ENCODE results near the gene GRPEL1. TPM values are rescaled to one million over a fixed set of nuclear protein-coding genes. Genes with fewer than 3 reads are reported as not detected.

The GRPEL1 gene
- polyA plus RNA-seq, 3 donors: 44.1 to 49.6 (median 45.4) TPM

DNA sequence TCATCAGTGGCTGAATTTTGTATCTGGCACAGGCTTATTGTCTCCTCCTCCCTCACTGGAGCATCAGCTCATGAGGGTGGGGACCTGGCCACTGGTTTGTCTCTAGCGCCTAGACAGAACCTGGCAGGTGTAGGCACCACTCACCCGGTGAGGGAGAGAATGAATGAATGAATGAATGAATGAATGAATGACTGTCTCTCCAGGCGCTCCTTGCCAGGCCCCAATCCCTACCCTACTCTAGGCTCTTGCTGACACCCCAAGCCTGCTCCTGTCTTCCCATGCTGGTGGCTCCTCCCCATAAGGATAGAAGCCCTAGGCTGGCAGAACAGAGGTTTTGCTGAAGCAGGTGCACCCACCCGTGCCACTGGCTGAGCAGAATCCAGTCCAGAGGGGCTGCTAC lies 41.3 kb upstream of the GRPEL1 start:
- intact Hi-C loops (cut with micrococcal nuclease): loop anchor here in 1 of 2 donors (10.0 kb wide), 1 partner anchor 534 kb away; the partner anchor contains the start of gene MAN2B2
- H3K9ac ChIP-seq (ENCODE audit: insufficient read depth, low read length, poor library complexity, severe bottlenecking): no peak overlapping the region
- peaks cover 0 to 16% (median 10%) of the 10 kb centered on the region in 7 donors for H3K9me3 Mint-ChIP-seq

DNA sequence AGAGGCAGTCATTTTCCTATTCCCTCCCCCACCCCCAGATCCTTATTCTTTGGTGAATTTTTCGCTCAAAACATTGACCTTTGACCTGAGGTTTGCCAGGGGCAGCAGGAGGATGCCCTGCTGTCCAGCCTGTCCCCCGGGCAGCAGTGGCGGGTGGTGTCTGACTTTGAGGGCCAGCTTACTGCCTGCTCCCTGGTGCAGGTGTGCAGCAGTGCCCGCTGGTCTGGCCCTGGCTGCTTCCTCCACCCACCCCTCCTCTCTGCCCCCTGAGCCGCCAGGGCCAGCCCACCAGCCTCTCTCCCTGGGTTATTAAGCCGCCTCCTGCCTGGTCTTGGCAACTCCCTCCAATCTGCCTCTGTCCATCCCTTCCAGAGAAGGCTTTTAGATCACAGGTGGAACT lies 40.8 kb upstream of the GRPEL1 start:
- 88% methylated on average over 6 of the region's 6 CpGs for WGBS (ENCODE audit: insufficient coverage)
- TF ChIP-seq, protein P1, sequence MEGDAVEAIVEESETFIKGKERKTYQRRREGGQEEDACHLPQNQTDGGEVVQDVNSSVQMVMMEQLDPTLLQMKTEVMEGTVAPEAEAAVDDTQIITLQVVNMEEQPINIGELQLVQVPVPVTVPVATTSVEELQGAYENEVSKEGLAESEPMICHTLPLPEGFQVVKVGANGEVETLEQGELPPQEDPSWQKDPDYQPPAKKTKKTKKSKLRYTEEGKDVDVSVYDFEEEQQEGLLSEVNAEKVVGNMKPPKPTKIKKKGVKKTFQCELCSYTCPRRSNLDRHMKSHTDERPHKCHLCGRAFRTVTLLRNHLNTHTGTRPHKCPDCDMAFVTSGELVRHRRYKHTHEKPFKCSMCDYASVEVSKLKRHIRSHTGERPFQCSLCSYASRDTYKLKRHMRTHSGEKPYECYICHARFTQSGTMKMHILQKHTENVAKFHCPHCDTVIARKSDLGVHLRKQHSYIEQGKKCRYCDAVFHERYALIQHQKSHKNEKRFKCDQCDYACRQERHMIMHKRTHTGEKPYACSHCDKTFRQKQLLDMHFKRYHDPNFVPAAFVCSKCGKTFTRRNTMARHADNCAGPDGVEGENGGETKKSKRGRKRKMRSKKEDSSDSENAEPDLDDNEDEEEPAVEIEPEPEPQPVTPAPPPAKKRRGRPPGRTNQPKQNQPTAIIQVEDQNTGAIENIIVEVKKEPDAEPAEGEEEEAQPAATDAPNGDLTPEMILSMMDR (IDR thresholded peaks at IDR 0.05): no peak
- Histone ChIP-seq H3K9me3 (replicated peaks in 1 of 2; ENCODE audit: control insufficient read depth in 1 of 2, insufficient read depth in 1 of 2, low read length in 2 of 2) (peaks cover 2 to 3% of the 10 kb centered on the region in 2 donors), H3K4me1 (ENCODE audit: control insufficient read depth in 1 of 2, insufficient read depth in 2 of 2, low read length in 2 of 2) (peaks cover 4 to 5% of the 10 kb centered on the region in 2 donors), H3K4me3 (replicated peaks in 1 of 3; ENCODE audit: low read depth in 2 of 3, low read length in 3 of 3) (no peak overlapping the region), H4K20me1 (ENCODE audit: insufficient read depth, low read length) (no peaks in the 10 kb centered on the region), H3K9ac (ENCODE audit: insufficient read depth, low read length, poor library complexity, severe bottlenecking) (no peak overlapping the region), H3K36me3 (replicated peaks in 1 of 2; ENCODE audit: control insufficient read depth in 1 of 2, insufficient read depth in 2 of 2, low read length in 2 of 2) (no peaks in the 10 kb centered on the region), H2AFZ (ENCODE audit: insufficient read depth, low read depth, low read length, poor library complexity, severe bottlenecking) (no peak overlapping the region), H3K27me3 (ENCODE audit: control insufficient read depth in 2 of 2, insufficient read depth in 2 of 2, low read length in 2 of 2) (peaks cover 0 to 17% of the 10 kb centered on the region in 2 donors), H3K27ac (ENCODE audit: low read depth in 1 of 2, low read length in 2 of 2) (no peak overlapping the region), H3K4me2 (replicated peaks; ENCODE audit: extremely low read depth, low read length, poor library complexity, severe bottlenecking) (no peak overlapping the region), H3K79me2 (ENCODE audit: insufficient read depth, low read length) (no peaks in the 10 kb centered on the region)
- intact Hi-C loops (cut with micrococcal nuclease): loop anchor here in 1 of 2 donors (10.0 kb wide), 1 partner anchor 534 kb away; the partner anchor contains the start of gene MAN2B2
- Mint-ChIP-seq H3K27ac (no peak overlapping the region), H3K9me3 (peaks cover 0 to 16% (median 10%) of the 10 kb centered on the region in 7 donors), H3K27me3 (ENCODE audit: low read depth in 3 of 3) (peaks cover 14 to 31% (median 21%) of the 10 kb centered on the region in 3 donors), H3K4me1 (peaks cover 3% of the 10 kb centered on the region), H3K4me3 (no peak overlapping the region), H3K36me3 (no peaks in the 10 kb centered on the region)
- DNase-seq: no peak

More for the DNA sequence above, 41.3 kb upstream of the GRPEL1 start:
- DNase-seq: no peak
- Mint-ChIP-seq H3K4me3 (no peak overlapping the region), H3K27ac (no peak overlapping the region), H3K4me1 (no peaks in the 10 kb centered on the region), H3K36me3 (no peaks in the 10 kb centered on the region), H3K27me3 (ENCODE audit: low read depth in 3 of 3) (peaks cover 14 to 26% (median 18%) of the 10 kb centered on the region in 3 donors)
- Histone ChIP-seq H3K27ac (ENCODE audit: low read depth in 1 of 2, low read length in 2 of 2) (no peak overlapping the region), H3K79me2 (ENCODE audit: insufficient read depth, low read length) (no peaks in the 10 kb centered on the region), H2AFZ (ENCODE audit: insufficient read depth, low read depth, low read length, poor library complexity, severe bottlenecking) (no peak overlapping the region), H3K36me3 (replicated peaks in 1 of 2; ENCODE audit: control insufficient read depth in 1 of 2, insufficient read depth in 2 of 2, low read length in 2 of 2) (no peaks in the 10 kb centered on the region), H3K9me3 (replicated peaks in 1 of 2; ENCODE audit: control insufficient read depth in 1 of 2, insufficient read depth in 1 of 2, low read length in 2 of 2) (peaks cover 2 to 3% of the 10 kb centered on the region in 2 donors), H3K4me2 (replicated peaks; ENCODE audit: extremely low read depth, low read length, poor library complexity, severe bottlenecking) (no peak overlapping the region), H4K20me1 (ENCODE audit: insufficient read depth, low read length) (no peaks in the 10 kb centered on the region), H3K4me1 (ENCODE audit: control insufficient read depth in 1 of 2, insufficient read depth in 2 of 2, low read length in 2 of 2) (peaks cover 0 to under 1% of the 10 kb centered on the region in 2 donors), H3K27me3 (ENCODE audit: control insufficient read depth in 2 of 2, insufficient read depth in 2 of 2, low read length in 2 of 2) (peaks cover 0 to 12% of the 10 kb centered on the region in 2 donors), H3K4me3 (replicated peaks in 1 of 3; ENCODE audit: low read depth in 2 of 3, low read length in 3 of 3) (no peak overlapping the region)
- TF ChIP-seq, protein P1 (IDR thresholded peaks at IDR 0.05): no peak
- WGBS (ENCODE audit: insufficient coverage): no CpG with 5 or more reads among the region's 4 CpGs

All from CD14-positive monocyte (primary cell).